Measurements from ENCODE around the gene ZNF521.

ZNF521 gene

GRCh38 chr18:25335676-25336075 is 16.3 kb downstream of the ZNF521 start:
- DNase-seq (ENCODE audit: low read depth), result no peak

- no peak for DNase-seq (ENCODE audit: low read depth)
Observed at GRCh38 chr18:25335062-25335461, 16.9 kb downstream of the ZNF521 start.

GRCh38 chr18:25334588-25334987 is 17.4 kb downstream of the ZNF521 start:
- no peak for DNase-seq (ENCODE audit: low read depth)

- DNase-seq (ENCODE audit: low read depth), result no peak
Observed at GRCh38 chr18:25332002-25332401, 20.0 kb downstream of the ZNF521 start.

- no peak for DNase-seq (ENCODE audit: low read depth)
Observed at GRCh38 chr18:25329783-25330182, 22.2 kb downstream of the ZNF521 start.

- no peak for DNase-seq (ENCODE audit: low read depth)
Observed at GRCh38 chr18:25327584-25327983, 24.4 kb downstream of the ZNF521 start.

- DNase-seq (ENCODE audit: low read depth), result no peak
Observed at GRCh38 chr18:25326361-25326952, 25.5 kb downstream of the ZNF521 start.

- DNase-seq (ENCODE audit: low read depth), result no peak
Observed at GRCh38 chr18:25322806-25323205, 29.2 kb downstream of the ZNF521 start.

- DNase-seq (ENCODE audit: low read depth), result no peak
Observed at GRCh38 chr18:25316381-25317018, 35.5 kb downstream of the ZNF521 start.

- no peak for DNase-seq (ENCODE audit: low read depth)
Observed at GRCh38 chr18:25314838-25315190, 37.2 kb downstream of the ZNF521 start.

DNA sequence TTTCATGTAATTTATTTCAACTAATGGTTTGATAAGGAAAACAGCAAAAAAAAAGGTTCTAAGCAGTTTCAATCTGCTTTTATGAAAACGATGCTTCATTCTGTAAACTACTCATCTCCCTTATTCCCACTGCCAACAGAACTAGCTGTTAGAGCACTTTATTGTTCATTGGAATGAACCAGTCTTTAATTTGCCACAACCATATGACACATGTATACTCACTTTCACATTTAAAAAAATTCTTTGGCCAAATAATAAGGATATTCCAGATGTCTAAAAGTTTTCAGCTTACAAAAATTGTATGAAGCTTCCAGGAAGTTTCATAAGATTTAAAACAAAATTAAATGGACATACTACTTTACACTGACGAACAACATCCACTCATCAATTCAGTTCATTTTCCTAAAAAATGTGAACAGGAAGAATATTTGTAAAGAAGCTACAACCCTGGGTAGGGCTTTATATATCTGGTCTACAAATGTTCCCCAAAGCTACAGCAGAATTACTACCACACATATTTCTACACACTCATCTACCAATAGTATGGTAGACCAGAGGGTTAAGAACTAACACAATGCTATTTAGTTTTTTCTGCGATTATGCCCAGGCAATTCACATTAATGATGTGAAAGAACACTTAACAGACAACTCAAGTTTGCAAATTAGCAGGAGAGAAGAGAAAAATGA is 37.7 kb downstream of the ZNF521 start:
- no peak for DNase-seq (ENCODE audit: low read depth)

DNA sequence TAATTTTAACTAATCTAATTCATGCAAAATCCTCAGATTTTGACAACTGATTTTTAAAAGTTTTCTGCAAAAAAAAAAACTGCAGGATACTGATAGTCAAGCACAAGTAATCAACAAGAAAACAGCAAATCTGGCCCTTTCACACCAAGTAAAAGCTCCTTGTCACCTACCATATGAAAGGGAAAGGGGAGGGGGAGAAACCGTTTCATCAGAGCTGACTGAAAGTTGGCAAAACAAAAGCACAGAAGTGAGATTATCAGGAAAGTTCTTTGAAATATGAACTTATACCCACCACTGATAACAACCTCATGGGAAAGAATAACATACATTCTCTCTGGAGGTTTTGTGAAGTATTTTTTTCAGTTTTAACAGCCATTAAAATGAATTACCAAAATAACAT is 38.7 kb downstream of the ZNF521 start:
- DNase-seq (ENCODE audit: low read depth), result no peak

- DNase-seq (ENCODE audit: low read depth), result no peak
Observed at GRCh38 chr18:25310045-25310444, 41.9 kb downstream of the ZNF521 start.

DNA sequence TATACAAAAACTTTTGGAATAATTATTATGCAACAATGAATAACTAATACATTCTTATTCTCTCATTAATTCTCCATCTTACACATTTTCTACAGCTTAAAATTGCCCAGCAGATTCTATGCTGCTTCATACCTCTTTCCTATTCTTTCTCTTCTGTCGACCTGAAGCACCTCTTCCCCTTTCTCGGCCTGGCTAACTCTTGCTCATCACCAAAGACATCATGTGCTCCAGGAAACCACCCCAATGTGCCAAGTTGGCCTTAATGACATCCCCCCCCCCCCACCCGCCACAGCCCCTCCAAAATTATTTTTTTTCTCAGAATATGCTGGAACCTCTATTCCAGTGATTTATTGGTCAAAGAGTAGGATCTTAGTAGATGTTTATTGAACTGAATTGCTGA is 43.6 kb downstream of the ZNF521 start:
- DNase-seq (ENCODE audit: low read depth), result no peak

GRCh38 chr18:25307192-25307591 is 44.8 kb downstream of the ZNF521 start:
- DNase-seq (ENCODE audit: low read depth), result no peak

GRCh38 chr18:25306671-25307070 is 45.3 kb downstream of the ZNF521 start:
- no peak for DNase-seq (ENCODE audit: low read depth)

DNA sequence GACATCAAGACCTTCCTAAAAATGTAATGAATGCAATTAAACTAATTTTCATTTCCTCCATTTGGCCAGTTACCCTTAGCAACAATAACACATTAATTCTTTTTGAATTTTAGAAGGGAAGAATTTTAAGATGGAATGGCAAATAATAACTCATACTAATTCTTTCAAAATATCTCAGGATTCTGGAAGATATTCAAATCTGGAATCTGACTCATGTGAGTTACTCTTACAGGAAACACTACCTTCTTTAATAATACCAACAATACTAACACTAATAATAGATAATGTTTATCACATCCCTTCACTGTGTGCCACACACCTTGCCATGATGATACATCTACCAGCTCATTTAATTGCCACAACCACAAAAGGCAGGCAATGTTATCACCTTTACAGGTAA is 46.4 kb downstream of the ZNF521 start:
- DNase-seq (ENCODE audit: low read depth), result no peak

GRCh38 chr18:25300492-25300891 is 51.5 kb downstream of the ZNF521 start:
- DNase-seq (ENCODE audit: low read depth), result no peak

DNA sequence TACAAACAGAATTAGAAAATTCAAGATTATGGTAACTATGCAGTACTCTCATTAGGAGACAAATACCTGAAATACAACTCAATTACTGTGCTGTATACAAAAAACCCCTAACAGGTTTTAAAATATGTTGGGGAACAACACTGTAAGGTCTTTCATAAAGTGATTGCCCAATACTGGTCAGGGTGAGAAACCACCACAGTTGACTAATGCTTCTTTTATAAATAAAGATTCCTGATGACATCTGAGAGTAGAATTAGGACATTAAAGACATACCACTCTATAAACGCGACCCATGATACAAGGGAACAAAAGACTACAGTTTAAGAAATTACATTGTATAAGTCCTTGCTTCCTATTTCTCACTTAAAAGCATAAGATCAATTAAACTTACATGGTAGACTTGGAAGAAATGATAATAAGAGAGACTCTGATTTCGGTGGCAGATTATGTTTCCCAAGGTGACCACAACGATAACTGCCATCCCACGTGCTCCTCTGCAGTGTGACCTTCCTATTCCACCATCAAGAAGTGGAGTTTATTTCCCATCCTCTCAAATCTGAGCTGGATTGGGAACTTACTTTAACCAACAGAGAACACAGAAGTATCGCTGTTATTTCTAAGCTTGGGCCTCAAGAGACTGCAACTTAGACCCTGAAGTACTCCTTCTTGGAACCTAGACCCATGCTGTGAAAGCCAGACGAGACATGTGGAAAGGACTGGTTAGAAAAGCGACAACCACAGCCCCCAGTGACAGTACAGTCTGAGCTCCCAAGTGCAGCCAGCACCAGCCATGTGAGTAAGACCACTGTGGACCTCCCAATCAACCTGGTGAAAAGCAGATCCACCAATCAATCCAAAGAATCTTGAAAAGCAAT is 52.3 kb downstream of the ZNF521 start:
- DNase-seq (ENCODE audit: low read depth), result no peak

GRCh38 chr18:25298853-25299274 is 53.1 kb downstream of the ZNF521 start:
- no peak for DNase-seq (ENCODE audit: low read depth)

DNA sequence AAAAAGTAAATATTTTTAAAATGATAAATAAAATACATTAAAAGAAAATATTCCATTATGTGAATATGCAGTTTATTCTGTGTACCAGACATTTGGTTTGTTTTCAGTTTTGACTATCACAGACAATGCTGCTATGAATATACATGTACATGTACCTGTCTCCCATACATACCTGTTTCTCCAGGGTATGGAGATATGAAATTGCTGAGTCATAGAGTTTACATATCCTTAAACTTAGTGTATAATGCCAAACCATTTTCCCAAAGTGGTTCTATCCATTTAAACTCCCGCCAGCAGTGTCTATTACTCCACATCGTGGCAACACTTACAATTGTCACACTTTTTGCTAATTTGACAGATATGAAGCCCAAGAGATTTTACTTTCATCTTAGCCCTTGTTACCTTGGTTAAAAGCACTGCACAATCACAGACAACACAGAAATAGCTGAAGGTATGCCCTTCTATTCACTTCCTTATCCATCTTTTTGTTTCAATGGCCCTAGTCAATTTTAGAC is 56.3 kb downstream of the ZNF521 start:
- no peak for DNase-seq (ENCODE audit: low read depth)

- no peak for DNase-seq (ENCODE audit: low read depth)
Observed at GRCh38 chr18:25291150-25291549, 60.8 kb downstream of the ZNF521 start.

Data from activated gamma-delta T cell treated with anti-CD3 and anti-CD28 coated beads, Interleukin-2, amount 50 U/mL, for 16 hours (primary cell).